ENCODE measurements around the gene INPP5E. TPM values are rescaled to one million over a fixed set of nuclear protein-coding genes. Genes with fewer than 3 reads are reported as not detected.

Gene INPP5E
- total RNA-seq, 1 experiment from 2014 or later, result 18.3 TPM

DNA sequence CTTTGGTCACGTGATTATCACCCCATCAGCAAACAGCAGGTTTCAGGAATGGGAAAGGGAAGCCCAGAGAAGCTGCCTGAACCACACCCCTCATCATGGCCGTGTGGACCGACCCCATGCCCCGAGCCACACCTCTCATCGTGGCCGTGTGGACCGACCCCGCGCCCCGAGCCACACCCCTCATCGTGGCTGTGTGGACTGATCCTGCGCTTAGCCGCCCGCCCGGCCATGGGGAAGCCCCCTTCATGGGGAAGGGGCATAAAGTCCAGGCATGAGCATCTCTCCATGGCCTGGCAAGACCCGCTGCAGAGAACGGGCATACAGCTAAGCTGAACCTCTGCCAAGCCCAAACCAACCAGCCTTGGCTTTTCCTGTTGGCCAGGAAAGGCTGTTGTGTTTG, 46.1 kb downstream of the INPP5E start:
- H3K4me1 ChIP-seq, result no peaks in the 10 kb centered on the region; the same call in 1 of the 2 replicates
- H3K36me3 ChIP-seq, result peaks cover 44% of the 10 kb centered on the region
- no peak for DNase-seq
- H3K9me3 ChIP-seq (replicated peaks), result no peaks in the 10 kb centered on the region
- H3K4me3 ChIP-seq, result no peak overlapping the region
- no peaks in the 10 kb centered on the region for H3K27me3 ChIP-seq
- no peak overlapping the region for H3K27ac ChIP-seq

DNA sequence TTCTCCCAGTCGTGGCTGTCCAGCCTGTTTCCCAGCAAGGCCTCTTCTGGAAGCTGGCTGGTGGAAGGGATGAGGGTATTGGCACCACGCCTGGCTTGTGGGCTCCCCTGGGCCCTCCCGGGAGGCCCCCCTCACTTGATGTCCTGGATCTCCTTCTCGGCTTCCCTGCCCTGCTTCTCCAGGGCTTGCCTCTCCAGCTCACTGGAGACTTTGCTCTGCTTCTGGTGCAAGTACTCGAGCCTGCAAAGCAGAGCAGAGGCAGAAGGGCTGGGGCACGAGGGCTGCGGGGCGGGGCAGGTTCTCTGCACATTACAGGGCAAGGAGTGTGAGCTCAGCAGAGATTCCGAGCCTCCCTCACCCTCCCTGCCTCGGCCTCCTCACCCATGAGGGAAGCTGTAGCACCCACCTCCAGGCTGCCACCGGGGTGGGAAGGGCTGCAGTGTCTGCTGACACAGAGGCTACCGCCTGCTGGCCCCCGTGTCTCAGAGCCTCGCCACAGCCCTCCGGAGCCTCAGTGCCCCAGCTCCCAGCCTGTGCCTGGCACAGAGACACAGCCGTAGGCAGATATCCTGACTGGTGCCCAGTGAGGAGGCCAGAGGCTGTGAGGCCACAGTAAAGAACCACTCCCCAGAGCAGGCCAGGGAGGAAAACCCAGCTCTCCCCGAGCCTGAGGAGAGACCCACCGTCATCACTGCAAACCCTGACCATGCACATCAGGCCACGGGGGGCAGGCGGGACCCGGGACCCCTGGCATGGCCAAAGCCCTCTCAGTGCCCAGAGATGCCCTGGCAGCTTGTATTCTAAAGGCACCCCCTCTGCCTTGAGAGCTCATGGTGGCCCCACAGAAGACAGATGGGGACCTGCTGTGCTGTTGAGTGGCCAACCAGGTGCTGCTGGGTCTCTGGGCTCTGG, 46.9 kb downstream of the INPP5E start:
- no peaks in the 10 kb centered on the region for H3K9me3 ChIP-seq (replicated peaks)
- H3K27ac ChIP-seq, result no peak overlapping the region
- no peak overlapping the region for H3K4me3 ChIP-seq
- H3K27me3 ChIP-seq, result no peaks in the 10 kb centered on the region
- H3K4me1 ChIP-seq, result no peaks in the 10 kb centered on the region
- H3K36me3 ChIP-seq, result peaks cover 47% of the 10 kb centered on the region
- DNase-seq, result no peak

DNA sequence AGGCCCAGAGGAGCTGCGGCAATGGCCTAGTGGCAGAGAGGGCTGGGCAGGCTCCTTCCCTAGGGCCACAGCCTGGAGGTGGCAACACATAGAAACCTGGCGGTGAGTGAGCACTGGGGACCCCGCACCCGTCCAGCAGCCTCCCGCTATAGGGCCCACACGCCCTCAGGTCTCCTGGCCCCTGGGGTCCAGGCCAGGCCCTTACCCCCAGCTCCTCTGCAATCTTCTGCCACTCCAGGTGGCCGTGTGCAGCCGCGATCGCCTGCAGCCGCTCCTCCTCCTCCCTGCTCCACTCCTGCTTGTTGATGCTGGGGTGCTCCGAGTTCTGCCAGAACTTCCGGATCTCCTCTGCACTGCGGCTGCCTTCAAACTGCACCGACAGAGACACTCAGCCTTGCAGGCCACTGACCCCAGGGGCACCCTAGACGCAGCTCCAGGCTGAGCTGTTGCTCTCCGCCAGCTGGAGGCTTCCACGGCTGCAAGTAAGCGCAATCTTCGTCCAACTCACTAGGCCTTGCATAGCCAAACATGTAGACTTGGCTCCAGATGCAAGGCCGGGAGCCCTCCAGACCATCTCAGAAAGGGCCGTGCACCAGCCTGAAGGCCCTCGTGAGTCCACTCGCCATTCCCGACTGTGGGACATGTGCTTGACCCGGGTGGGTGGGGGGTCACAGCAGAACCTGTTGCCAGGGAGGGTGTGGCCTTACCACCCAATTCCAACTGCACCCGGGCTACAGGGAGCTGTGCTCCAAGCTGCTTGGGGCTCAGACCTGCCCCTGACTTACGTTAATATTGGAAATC, 47.7 kb downstream of the INPP5E start:
- Histone ChIP-seq H3K36me3 (peaks cover 54% of the 10 kb centered on the region), H3K27ac (no peak overlapping the region), H3K9me3 (replicated peaks) (no peaks in the 10 kb centered on the region), H3K27me3 (no peaks in the 10 kb centered on the region), H3K4me3 (no peak overlapping the region), H3K4me1 (no peaks in the 10 kb centered on the region)
- DNase-seq, result no peak

DNA sequence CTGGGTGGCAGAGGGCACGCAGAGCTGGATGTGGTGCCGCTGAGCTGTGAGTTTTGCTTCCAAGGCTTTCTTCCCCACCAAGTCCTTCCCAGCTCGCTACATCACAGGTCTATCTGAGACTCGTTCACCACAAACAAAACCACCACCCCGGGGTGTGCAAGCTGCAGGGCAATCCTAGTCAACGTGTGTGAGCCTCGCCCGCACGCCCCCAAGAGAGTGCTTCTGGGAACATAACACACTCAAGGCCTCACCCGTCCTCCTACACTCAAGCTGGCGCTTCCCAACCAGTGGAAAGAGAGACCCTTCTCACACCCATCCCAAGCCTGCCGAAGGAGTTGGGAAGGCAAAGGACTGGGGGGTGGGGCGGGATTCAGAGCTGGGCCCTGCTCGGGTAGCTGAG, 50.2 kb downstream of the INPP5E start:
- Histone ChIP-seq H3K27ac (no peak overlapping the region), H3K36me3 (peaks cover 55% of the 10 kb centered on the region), H3K4me1 (no peaks in the 10 kb centered on the region), H3K27me3 (no peaks in the 10 kb centered on the region), H3K4me3 (no peak overlapping the region), H3K9me3 (replicated peaks) (no peaks in the 10 kb centered on the region)
- DNase-seq, result no peak

DNA sequence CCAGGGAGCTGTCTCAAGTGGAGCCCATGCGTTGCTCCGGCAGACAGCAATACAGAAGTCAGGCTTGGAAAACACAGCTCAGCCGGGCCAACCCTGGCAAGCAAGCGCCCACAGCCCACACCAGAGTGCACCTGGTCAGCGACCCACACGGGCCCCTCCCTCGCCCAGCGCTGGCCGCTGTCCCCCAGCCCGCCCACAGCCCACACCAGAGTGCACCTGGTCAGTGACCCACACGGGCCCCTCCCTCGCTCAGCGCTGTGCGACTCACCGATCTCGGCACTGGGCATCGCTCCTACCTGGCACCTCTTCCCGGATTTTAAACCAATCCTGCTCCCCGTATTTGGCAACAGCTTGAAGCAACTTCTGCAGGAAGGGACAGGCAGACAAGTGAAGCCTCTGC, 52.4 kb downstream of the INPP5E start:
- H3K9me3 ChIP-seq (replicated peaks), result no peaks in the 10 kb centered on the region
- H3K27ac ChIP-seq, result no peak overlapping the region
- DNase-seq, result no peak
- no peak overlapping the region for H3K4me3 ChIP-seq
- H3K36me3 ChIP-seq, result peaks cover 57% of the 10 kb centered on the region
- no peaks in the 10 kb centered on the region for H3K27me3 ChIP-seq
- no peaks in the 10 kb centered on the region for H3K4me1 ChIP-seq

DNA sequence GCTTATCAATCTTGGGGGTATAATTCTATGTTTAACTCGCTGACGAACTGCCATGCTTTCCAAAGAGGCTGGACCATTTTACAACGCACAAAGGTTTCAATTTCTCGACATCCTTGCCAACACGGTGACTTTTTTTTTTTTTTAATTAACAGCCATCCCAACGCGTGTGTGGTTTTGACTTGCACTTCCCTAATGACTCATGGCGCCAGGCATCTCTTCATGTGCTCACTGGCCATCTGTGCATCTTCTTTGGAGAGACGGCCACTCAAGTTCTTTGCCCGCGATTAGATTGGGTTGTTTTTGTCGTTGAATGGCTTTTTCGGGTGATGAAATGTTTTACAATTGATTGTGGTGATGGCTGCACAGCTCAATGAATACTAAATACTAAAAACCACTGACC, 53.6 kb downstream of the INPP5E start:
- H3K4me3 ChIP-seq, result no peak overlapping the region
- H3K36me3 ChIP-seq, result peaks cover 59% of the 10 kb centered on the region
- DNase-seq, result no peak
- no peak overlapping the region for H3K27ac ChIP-seq
- no peaks in the 10 kb centered on the region for H3K9me3 ChIP-seq (replicated peaks)
- no peaks in the 10 kb centered on the region for H3K27me3 ChIP-seq
- H3K4me1 ChIP-seq, result no peaks in the 10 kb centered on the region

DNA sequence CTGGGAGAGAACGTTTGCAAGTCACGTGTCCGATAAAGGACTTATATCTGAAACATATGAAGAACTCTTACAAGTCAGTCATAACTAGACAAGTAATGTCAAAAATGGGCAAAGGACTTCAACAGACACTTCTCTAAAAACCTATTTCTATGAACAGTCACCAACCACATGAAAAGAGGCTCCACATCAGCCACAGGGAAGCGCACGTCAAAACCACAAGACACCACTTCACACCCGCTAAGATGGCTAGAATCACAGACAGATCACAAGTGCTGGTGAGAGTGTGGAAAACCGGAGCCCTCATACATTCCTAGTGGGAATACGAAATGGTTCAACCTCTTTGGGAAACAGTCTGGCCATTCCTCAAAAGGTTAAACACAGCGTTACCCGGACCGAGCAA, 54.6 kb downstream of the INPP5E start:
- H3K4me1 ChIP-seq, result no peaks in the 10 kb centered on the region
- H3K4me3 ChIP-seq, result no peak overlapping the region
- H3K36me3 ChIP-seq, result peaks cover 58% of the 10 kb centered on the region
- H3K27ac ChIP-seq, result no peak overlapping the region
- DNase-seq, result no peak
- no peaks in the 10 kb centered on the region for H3K9me3 ChIP-seq (replicated peaks)
- no peaks in the 10 kb centered on the region for H3K27me3 ChIP-seq

DNA sequence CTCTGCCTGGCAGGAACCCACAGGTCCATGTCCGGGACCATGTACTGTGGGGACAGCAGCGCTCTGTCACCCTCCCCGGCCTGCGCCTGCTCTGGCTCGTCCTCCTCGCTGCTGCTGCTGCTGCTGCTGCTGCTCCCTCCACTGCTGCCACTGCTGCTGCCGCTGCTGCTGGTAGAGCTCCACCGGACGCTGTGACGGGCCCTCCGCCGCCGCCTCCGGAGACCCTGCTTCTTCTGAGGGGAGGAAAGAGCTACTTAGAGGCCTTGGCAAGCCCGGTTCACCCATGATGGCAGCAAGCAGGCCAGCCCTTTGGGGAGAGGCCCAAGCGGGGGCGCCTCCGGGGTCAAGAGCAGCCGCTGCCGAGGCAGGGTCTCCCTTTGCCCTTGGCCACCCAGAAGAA, 56.2 kb downstream of the INPP5E start:
- no peaks in the 10 kb centered on the region for H3K9me3 ChIP-seq (replicated peaks)
- peaks cover 44% of the 10 kb centered on the region for H3K36me3 ChIP-seq
- no peaks in the 10 kb centered on the region for H3K27me3 ChIP-seq
- no peaks in the 10 kb centered on the region for H3K4me1 ChIP-seq
- H3K4me3 ChIP-seq, result no peak overlapping the region
- no peak for DNase-seq
- no peak overlapping the region for H3K27ac ChIP-seq

DNA sequence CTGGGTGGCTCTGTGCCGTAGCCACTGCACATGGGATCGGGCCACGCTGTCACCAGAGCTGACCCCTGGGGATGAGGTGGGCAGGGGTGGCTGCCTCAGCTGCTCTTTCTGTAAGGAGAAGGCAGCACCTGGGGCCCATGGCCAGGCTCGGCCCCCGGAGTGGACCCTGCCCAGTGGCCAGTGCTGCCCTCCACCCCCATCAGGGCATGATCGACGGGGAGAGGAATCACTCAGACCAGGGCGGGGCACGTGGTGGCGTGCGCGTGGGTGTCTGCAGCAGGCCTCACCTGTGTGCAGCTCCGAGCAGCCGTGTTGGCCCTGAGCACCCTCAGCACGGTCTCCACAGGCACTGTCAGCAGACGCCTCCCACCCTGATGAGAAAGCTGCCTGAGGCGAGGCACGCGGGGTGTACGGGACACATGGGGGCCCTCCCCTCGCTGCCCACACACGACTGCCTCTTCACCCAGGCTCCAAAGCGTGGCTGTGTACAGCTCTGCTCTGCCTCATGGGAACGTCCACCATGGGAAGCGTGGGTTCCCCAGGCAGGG, 57.6 kb downstream of the INPP5E start:
- no peak overlapping the region for H3K27ac ChIP-seq
- H3K4me3 ChIP-seq, result no peak overlapping the region
- no peaks in the 10 kb centered on the region for H3K4me1 ChIP-seq
- no peak for DNase-seq
- H3K9me3 ChIP-seq (replicated peaks), result no peaks in the 10 kb centered on the region
- H3K36me3 ChIP-seq, result peaks cover 35% of the 10 kb centered on the region
- H3K27me3 ChIP-seq, result no peaks in the 10 kb centered on the region

DNA sequence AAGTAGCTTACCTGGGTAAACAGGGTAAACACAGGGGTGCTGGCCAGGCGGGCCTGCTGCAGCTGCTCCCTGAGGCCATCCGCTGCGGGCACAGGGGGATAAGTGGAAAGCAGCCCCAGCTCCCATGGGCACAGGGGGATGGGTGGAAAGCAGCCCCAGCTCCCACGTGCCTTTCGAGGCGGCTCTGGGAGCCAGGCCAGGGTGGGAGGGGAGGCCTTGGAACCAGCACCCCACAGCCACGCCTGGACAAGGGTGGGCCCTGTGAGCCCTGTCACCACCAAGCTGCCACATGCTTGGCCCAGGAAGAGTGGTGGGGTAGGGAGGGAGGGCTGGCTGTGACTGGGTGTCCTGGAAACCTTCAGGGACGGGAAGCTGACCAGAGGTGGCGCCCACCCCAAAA, 58.3 kb downstream of the INPP5E start:
- DNase-seq, result no peak
- H3K4me3 ChIP-seq, result no peak overlapping the region
- H3K9me3 ChIP-seq (replicated peaks), result no peaks in the 10 kb centered on the region
- H3K36me3 ChIP-seq, result peaks cover 29% of the 10 kb centered on the region
- H3K4me1 ChIP-seq, result no peaks in the 10 kb centered on the region
- no peaks in the 10 kb centered on the region for H3K27me3 ChIP-seq
- no peak overlapping the region for H3K27ac ChIP-seq

DNA sequence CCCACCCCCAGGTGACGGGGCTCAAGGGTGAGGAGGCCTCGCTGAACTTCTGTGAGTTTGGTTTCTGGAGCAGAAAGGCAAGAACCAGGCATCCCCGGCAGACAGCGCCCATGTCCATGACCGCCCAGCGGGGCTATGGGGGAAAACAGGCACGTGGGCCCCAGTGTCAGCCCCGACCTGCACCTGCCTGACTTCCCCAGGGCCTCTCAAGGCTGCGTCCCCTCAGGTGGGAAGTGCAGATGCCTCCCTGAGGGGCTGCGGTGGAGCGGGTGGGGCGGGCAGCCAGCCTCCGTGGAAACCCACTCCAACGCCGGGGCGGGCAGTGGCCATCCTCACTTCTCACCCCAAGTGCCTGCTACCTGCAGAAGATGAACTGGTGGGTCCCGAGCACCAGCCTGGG, 59.3 kb downstream of the INPP5E start:
- Histone ChIP-seq H3K27ac (no peak overlapping the region), H3K9me3 (replicated peaks) (no peaks in the 10 kb centered on the region), H3K36me3 (peaks cover 22% of the 10 kb centered on the region), H3K4me3 (no peak overlapping the region), H3K4me1 (no peaks in the 10 kb centered on the region), H3K27me3 (no peaks in the 10 kb centered on the region)
- DNase-seq, result no peak

DNA sequence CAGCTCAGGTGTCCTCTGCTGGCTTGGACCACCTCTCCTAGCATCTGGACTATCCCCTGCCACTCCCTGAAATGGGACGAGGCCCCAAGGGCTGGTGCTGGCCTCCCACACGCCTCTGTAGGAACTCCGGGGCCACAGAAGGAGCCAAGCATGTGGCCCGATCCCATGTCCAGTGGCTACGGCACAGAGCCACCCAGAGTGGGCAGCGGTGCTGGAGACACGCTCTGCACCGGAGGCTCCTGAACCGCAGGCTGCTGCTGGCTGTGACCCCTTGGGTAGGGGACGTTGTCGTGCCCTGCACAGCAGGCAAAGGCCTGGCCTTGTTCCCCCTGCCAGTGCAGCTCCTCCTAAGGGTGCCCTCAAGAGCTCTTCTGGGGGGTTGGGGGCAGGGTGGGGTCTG, 59.8 kb downstream of the INPP5E start:
- Histone ChIP-seq H3K36me3 (peaks cover 22% of the 10 kb centered on the region), H3K4me3 (no peak overlapping the region), H3K27ac (no peak overlapping the region), H3K9me3 (replicated peaks) (no peaks in the 10 kb centered on the region), H3K27me3 (no peaks in the 10 kb centered on the region), H3K4me1 (no peaks in the 10 kb centered on the region)
- DNase-seq, result no peak

DNA sequence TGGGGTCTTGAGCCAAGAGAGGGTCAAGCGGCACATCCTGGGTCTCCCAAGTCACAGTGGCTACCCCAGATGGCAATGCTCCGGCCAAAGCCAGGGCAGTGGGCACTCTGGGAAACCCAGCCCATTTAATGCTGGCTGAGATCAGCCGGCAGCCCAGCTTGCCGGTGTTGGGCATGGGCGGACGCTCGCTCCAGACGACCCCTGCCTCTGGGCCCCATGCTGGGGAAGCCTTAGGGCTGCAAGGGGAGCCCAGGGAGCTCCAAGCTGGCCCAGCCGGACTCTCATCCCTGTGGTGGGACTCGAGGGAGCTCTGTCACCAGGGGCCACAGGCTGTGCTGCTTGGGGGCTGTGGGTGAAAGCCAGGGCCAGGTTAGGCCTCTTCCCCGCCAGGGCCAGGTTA, 60.2 kb downstream of the INPP5E start:
- DNase-seq, result no peak

DNA sequence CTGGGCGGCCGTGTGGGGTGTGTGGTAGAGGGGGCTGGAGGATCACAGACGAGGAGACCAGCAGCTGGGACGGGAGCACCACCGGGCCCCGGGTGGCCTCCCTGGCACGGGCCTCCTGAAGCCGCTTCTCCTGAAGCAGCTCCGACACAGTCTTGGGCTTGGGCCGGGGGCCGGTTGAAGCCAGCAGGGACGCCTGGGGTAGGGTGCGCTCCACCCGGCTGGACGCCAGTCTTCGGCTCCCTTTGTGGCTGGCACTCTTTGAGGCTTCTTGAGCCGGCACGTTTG, 60.7 kb downstream of the INPP5E start:
- Histone ChIP-seq H3K4me1 (no peaks in the 10 kb centered on the region), H3K4me3 (no peak overlapping the region), H3K27me3 (no peaks in the 10 kb centered on the region), H3K27ac (no peak overlapping the region), H3K36me3 (peaks cover 19% of the 10 kb centered on the region), H3K9me3 (replicated peaks) (no peaks in the 10 kb centered on the region)
- DNase-seq, result no peak

More for the DNA sequence above, 60.2 kb downstream of the INPP5E start:
- Histone ChIP-seq H3K27me3 (no peaks in the 10 kb centered on the region), H3K27ac (no peak overlapping the region), H3K9me3 (replicated peaks) (no peaks in the 10 kb centered on the region), H3K4me1 (no peaks in the 10 kb centered on the region), H3K4me3 (no peak overlapping the region), H3K36me3 (peaks cover 22% of the 10 kb centered on the region)
